GM21367 (cell line): Measurements from ENCODE around the gene RRBP1.

Experiments
- ATAC-seq: cut with Tn5 transposase; IDR thresholded peaks from one replicate; pipeline ENCODE4 v1.9.1; 2021; ENCODE audit not compliant: unreplicated experiment

Gene RRBP1

DNA sequence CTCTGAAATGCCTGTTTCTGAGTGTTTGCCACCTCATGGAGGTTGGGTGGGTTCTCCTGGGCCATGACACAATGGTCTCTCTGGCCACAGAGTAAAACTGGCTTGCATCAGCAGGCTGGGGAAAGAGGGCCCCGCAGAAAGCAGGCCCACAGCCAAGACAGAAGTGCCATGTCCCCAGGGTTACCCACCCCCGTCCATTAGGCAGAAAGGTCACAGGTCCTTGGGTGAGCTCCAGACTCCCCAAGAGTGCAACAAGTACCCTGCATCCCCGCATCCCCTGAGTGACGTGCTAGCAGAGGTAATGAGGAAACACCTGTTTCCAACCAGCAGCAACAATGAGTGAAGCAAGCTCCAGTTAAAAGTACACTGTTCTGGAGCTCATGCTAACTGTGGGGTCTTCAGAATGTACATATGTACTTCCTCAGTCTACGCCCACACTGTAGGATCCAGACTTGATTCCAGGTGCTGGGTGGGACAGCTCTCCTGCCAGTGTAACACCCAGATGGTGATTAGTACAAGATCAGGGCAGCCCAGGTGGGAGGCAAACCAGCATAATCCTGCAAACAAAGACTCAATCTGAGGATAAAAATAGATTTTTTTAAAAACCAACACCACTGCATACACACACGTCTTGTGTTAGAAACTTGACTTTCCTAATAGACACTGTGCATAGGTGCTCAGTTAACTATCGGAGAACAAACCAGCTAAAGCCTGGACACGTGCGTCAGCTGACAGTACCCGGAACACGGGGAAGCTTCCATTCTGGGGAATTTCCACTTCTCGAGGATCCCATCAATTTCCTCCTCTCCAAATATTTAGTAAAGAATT, 31.5 kb downstream of the RRBP1 start:
- ATAC-seq: no peak

DNA sequence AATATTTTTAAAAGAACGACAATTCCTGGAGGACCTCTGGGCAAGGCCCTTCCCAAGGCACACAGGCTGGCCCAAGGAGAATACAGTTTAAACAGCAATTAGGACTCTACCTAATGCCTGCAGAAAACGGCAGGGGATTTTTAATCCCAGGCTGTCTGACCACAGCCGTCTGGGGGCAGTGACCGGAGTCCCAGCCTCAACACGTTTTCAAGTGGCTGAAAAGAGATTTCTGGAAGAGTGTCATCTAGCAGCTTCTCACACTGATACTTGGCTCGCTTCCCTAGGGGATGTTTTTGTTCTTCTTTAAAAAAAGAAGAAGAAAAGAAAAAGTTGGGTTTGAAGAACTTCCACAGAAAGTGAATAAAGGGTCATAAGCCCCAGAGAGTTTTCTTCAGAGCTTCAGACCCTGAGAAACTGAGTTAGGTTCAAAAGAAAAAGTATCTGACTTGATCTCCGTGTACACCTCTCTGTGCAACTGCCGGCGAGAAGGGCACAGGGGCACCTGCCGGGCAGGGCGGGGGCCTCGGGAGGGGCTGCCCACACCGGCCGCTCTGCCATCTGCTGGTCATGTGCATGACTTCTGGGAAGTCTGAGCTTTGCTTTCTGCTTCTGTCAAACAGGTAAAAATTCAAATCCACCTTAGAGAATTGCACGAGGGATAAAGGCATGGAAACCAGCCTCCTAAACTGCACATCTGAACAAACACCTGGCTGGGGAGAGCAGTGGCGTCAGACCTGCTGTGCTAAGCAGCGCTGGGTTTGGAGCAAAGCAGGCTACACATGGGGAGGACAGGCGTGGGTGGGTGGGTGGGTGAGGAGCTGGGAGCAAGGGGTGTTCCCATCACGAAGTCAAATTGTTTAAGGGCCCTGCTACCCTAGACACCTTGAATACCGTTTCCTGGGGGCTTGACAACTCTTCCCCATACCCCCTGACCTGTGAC, 33.0 kb downstream of the RRBP1 start:
- ATAC-seq: no peak

DNA sequence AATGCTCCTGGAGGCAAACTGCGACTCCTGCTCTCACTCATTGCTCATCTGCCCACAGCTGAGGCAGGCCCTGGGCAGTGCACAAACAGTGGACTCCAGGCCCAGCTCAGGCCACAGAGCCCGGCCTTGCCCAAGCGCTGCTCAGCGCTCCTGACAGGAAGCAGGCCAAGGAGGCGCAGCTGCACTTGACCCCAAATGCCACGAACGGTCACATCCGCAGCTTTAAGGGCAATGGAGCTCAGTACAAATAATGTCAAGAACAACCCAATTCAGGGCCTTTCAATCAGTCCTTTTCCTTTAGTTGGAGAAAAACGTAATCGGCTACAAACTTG, 33.8 kb downstream of the RRBP1 start:
- no peak for ATAC-seq

DNA sequence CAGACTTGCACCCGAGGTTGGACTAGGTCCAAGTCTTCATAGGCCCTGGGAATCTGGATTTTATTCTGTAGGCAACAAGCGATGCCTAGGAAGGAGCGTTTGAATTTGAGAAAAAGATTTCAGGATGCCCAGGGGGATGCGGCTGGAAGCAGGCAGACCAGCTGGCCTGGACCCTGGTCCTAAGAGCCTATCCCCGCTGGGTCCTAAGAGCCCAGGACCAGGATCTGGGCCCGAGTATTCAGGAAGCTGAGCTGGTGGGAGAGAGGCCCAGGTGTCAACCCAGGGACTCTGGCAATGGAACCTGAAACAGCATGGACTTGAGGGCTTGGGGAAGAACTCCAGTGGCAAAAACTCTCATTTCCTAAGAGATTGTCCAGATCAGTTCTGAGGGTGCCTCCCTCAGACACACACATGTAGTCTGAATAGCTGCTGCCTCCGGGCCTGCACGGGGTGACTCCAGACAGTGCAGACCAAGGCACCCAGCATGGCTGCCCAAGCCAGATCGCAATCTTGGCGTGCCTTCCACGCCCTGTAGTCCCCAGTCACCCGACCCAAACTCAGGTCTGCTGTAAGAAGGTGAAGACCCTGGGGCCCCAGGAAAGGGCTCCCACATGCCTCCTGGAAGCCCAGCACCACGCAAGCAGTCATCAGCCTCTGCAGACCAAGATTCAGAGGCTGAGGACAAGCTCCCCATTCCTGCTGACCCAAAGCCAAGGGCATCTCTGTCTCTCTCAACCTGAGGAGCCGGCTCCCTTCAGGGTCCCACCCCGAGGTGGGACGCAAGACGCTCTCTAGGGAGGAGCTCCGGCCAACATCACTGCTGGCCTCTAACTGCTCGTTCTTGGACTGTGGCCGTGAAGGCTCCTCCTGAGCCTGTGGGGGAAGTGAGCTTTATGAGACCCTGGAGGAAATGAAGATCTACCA, 34.4 kb downstream of the RRBP1 start:
- ATAC-seq: no peak

DNA sequence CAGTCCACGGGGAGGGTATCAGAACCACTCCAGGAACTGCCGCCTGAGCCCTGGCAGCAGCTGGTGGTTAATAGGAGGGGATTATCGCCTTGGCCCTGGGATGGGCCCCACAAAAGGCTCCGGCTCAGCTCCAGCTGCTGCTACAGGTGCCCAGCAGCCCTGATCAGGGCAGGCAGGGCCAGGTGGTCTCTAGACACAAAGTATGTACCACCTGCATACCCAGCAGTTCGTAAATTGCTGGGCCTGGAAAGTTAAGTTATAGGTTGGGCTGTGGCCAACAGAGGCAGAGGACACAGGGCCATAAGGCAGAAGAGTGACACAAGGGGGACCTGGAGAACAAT, 35.1 kb downstream of the RRBP1 start:
- no peak for ATAC-seq

DNA sequence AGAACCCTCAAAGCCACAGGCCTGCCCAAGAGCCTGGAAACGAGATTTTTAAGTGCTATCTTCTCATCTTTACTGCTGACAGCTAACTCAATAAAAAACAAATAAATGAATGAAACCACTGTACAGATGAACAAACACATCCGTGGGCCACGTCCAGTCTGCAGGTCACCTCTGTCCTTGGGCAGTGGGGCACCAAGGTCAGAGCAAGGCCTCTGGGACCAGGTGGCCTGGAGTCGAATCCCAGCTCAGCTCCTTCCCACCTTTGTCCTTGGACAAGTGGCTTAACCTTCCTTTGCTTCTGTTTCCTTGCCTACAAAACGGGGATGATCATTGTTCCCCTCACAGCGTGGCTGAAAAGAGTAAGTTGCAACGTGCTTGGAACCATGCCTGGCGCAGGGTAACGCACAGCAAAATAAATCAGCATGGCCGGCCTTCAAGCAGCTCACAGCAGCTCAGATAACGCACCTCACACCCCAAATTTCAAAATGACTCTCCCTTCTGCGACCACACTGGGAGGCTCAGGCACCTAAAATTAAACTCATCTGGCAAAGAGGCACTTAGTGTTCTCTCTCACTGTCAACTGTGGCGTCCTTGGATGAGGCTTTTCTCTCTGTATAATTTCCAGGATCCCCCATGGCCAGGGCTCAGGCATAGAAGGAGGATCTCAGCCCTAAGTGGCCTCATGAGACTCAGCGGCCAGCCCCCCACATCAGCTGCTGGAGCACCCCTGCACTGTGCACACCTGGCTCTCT, 35.7 kb downstream of the RRBP1 start:
- ATAC-seq: no peak

DNA sequence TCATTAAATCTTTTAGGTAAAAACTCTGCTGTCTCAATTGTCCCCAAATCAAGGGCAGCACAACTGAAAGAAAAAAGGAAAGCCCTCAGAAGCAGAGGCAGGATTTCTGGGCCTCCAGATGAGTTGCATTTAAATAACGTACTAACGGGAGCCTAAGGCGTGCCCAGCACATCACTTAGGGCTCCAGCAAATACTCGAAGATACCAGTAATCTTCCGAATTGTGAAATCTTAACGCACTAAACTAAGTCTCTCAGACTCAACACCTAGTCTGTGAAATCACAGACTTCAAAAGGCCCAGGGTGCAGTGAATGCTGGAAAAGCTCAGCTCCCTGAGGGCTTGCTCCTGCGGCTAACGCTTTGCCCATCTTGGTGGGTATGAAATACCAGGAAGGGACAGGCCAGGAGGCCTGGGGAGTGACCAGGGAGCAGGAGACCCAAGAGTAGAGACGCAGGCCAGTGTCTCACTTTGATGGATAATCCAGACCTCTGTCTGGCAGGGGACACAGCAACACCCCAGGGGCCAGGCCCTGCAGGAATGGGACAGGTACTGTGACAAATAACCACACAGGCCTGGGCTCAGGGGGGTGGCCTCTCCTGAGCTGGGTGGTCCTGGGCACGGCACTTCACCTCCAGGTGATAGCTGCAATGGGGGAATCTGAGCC, 36.4 kb downstream of the RRBP1 start:
- no peak for ATAC-seq

DNA sequence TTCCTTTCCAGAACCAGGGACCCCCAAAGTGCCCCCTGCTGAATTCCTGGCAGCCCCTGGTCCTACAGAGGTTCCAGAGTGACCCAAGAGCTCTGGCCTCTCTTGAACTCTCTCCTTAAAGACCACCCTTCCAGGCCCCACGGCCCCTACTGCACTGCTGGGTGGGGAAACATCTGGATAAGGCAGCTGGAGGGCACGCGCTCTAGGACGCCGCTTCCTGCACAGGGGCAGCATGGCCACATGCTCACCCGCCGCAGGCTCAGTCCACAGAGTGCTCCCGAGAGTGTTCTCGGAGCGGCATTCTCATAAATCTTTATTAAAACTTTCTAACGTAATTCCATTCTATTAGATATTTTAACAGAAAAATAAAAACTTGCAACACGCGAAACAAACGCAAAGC, 37.0 kb downstream of the RRBP1 start:
- no peak for ATAC-seq

DNA sequence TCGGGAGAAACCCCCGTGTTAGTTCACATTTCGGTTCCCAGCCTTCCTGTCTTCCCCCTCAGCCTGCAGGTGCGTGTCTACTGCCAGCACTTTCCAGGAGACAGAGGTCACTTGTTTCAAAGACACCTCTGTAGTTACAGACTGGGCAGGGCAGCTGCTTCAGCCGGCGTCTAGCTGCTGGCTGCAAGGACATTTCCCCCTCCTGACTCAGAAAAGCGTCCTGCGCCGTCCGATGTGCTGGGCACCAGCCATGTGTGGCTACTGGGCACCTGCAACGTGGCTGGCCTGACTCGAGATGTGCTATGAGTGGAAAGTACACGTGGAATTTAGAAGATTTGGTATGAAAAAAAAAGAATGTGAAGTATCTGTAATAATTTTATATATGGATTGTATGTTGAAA, 37.6 kb downstream of the RRBP1 start:
- ATAC-seq: no peak

DNA sequence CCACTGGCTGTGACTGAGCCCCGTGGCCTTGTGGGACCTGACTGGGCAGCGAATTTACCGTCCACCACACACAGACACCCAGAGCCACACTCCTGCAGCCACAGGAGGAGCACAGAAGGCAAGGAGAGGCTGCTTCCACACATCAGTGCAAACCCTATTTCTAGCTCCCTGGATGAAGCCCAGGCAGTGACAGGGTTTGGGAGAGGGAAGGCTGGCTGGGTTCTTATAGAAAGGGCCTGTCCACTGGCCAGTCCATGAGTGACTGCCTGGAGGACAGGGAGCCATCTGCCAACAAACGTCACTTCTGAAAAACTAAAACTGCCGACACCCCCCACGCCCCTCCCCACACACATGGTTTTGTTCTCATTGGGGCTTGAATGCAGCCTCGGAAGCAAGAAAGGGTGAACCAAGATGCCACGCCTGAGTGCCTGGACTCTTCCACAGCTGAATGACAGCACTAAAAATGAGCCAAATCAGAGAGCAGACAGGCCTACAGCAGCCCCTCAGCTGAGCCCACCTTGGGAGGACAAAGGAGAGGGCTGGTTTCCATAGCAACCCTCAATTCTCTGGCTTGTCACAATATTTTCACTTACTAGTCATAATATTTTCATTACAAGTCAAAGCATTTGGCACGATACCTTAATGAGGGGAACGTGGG, 38.4 kb downstream of the RRBP1 start:
- ATAC-seq: no peak

DNA sequence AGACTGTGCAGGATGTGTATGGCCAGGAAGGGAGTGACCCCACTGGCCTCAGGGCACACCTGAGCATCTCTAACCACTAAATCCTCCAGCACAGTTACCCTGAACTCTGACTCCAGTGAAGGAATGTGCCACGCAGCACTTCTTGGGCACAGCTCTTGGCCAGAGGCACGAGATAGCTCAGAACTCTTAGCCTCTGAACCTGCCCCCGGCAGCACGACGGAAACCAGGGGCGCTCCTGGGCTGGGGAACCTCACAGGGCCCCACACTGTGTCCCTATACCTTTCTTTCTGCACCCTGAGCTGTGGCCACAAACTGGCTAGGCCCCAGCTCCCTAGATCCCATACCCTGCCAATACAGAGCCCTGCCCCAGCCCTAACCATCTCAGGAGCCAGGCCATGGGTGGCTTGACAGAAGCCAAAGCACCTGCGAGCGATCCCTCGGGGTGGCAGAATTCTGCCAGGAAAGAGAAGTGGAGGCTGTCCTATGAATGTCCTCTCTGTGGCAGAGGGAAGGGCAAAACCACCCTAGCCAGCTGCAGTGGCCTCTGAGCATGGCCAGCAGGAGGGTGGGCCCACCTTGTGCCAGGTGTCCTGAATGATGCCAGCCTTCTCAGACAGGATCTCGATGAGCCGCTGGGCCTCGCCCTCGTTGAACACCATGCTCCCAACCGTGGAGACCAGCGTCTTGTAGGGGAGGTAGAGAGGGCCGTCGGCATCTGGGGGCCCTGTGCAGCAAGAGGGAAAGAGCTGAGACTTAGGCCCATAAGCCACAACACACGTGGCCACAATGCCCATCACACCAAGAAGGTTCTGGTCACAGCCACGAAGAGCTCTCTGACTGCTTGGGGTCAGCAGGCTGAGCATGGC, 39.4 kb downstream of the RRBP1 start:
- ATAC-seq: no peak

DNA sequence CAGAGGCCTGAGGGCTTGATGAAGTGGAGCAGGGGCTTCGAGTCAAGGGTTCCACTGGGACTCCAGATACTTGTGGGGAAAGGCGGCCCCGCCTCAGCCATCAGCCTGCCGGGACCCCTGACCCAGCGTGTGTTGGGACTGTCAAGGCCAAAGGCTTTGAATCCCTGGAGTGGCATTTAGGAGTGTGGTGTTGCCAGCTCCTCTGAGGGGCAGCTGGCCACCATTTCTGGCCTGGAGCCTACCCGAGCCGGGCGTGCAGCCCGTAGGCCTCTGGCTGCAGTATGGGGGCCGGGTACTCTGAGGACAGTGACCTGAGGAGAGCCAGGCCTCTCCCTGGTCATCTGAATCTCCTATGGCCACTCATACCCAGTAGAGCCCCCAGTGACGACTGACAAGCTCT, 40.0 kb downstream of the RRBP1 start:
- ATAC-seq: no peak

DNA sequence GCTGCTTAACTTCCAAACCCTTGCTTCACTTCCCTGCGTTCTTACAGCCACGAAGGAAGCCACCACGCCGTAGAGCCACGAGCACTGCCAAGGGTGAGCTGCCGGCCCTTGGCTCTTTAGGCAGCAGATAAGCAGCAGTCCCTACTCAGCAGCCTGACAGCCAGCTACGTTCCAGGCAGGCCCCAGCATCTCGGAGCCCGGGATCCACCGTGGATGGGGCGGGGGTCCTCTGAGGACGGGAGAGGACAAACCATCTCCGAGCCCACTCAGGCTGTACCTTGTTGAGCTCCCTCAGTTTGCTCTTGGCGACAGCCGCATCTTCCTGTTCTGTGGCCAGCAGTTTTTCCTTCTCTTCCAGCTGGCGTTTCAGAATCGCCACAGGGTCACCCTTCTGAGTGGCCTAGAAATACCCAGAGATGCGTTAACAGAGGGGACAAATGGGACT, 40.5 kb downstream of the RRBP1 start:
- no peak for ATAC-seq

DNA sequence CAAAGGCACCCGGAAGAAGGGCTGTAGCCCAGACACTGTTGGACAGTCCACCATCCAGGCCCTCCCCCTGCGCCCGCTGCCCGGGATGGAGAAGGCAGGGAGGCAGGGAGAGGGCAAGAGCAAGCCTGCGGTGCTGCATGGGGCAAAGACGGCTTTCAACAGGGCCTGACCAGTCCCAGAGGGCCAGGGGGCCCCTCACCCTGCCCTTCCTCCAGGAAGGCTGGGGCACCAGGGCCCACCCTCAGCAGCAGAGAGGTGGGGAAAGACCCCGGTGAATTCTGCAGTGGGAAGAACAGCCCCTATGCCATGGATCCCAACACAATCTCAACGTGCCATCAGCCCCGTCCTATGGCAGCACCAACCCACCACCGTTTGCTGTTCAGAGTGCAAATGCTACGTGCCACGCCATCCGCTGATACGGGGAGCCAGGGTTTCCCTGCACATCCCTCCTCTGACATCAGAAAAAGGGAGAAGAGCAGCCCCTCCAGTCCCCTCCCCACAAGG, 41.1 kb downstream of the RRBP1 start:
- ATAC-seq: no peak

DNA sequence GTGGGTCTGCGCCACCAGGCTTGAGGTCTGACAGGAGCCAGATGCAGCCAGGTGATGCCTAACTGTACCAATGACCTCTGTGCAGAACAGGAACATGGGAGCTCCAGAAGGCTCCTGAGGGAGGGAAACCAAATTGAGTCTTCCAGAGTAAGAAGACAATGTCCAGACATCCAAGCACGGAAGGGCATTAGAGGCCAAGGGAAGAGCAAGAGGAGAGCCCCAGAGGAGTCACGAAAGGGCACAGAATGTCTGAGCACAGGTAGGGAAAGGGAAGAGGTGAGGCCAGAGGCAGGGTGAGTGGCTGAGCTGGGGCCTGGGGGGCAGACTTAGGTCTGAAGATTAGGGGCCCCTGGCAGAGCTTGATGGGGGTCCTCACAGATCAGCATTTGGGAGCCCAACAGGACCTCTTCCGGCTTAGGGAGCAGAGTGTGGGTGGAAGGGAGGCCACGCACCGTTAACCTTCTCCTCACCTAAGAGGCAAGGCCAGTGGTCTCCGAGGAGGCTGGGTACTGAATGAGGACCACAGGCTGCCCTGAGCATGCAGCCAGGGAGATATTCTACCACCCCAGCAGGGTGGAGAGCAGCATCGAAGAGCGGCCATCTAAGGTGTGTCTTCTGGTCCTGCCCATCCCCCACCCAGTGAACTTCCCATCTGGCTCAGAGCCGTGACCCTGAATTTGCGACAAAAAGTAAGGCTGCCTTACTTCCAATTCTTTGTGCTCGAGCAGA, 41.7 kb downstream of the RRBP1 start:
- no peak for ATAC-seq

DNA sequence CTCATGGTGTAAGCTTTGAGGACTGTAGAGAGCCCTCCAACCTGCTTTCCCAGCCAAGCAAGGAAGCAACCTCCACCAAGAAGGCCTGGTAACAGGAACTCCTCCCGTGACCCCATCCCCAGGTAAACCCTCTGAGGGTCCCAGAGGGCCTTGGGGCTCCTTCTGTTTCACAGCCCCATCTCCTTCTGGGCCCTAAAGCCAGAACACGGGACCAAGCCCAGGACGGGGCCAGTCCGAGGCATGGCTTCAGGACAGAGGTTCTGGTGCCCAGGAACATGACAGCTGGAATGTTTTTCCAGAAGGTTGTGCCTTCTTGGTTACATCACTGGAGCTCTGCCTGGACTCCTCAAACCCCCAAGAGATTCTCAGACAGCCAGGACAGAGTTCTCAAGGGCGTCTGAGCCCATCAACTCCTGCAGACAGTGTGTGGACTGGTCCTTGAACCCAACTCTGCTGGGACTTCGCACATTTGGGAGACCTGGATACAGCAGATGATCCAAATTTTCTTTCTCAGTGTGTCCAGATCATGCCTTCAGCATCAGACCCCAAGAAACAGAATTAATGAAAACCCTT, 43.1 kb downstream of the RRBP1 start:
- ATAC-seq: no peak

DNA sequence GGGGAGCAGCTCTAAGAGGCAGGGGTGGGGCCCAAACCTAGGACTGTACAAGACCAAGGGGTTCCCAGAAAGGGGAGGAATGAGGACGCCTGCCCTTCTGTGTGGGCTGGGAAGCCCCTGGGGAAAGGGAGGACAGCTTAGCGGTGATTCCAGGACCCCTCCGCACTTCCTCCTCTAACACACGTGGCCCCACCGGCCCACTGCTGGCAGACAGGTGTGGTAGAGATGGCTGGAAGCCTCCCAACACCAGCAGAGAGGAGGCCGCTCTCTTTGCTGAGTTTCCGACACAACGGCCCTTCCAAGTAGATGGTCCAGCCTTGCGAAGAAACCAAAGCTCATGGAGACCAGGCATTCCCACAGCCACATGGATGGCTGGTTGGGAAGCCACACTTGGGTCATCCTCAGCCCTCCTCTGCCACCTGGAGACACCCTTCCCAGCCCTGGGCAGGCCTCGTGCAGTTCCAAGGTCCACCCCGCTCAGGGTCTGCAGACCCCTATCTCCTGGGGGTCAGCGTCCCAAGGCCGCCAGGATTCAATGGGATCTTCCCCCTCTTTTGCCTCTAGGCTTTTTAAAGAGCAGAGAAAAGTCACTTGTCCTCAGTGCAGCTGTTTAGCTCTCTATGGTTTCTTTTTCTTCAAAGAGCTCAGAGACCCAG, 43.9 kb downstream of the RRBP1 start:
- no peak for ATAC-seq
